H9 (cell line): Measurements from ENCODE around the gene SPHKAP. TPM values are rescaled to one million over a fixed set of nuclear protein-coding genes. Genes with fewer than 3 reads are reported as not detected.
"Not testable (repeated sequence)": the region's sequence is repeated elsewhere in the genome, so short reads cannot be mapped to it uniquely, and the experiment has no call there.

Experiments
- DNase-seq: peaks from one replicate; pipeline ENCODE4 v3.0.0-alpha.2; 2017
- H2AFZ ChIP-seq: one replicate; pipeline ENCODE4 v1.6.1; 2013; ENCODE audit warnings: mild to moderate bottlenecking, low read length, control low read depth, moderate library complexity
- H2AK5ac ChIP-seq: 2 replicates; pipeline ENCODE4 v1.6.1; 2013; ENCODE audit warnings: low read length, control low read depth, mixed read lengths; ENCODE audit not compliant: insufficient read length
- H2BK120ac ChIP-seq: one replicate; pipeline ENCODE4 v1.6.1; 2013; ENCODE audit warnings: low read depth, mild to moderate bottlenecking, low read length, control low read depth, inconsistent platforms; ENCODE audit not compliant: poor library complexity, severe bottlenecking
- H2BK12ac ChIP-seq: 2 replicates; pipeline ENCODE4 v1.6.1; 2013; ENCODE audit warnings: low read length, control low read depth, mixed read lengths, low read depth; ENCODE audit not compliant: insufficient read length
- H2BK15ac ChIP-seq: 2 replicates; pipeline ENCODE4 v1.6.1; 2013; ENCODE audit warnings: low read depth, low read length, control low read depth
- H2BK20ac ChIP-seq: one replicate; pipeline ENCODE4 v1.6.1; 2013; ENCODE audit warnings: low read depth, mild to moderate bottlenecking, low read length, control low read depth, inconsistent platforms; ENCODE audit not compliant: poor library complexity, severe bottlenecking
- H2BK5ac ChIP-seq: 2 replicates; pipeline ENCODE4 v1.6.1; 2013; ENCODE audit warnings: low read length, control low read depth, mixed read lengths; ENCODE audit not compliant: insufficient read length
- H3K14ac ChIP-seq: 2 replicates; pipeline ENCODE4 v1.6.1; 2013; ENCODE audit warnings: low read length, control low read depth; ENCODE audit not compliant: insufficient read depth
- H3K18ac ChIP-seq: 2 replicates; pipeline ENCODE4 v1.6.1; 2013; ENCODE audit warnings: low read depth, mild to moderate bottlenecking, mixed read lengths, low read length, control low read depth; ENCODE audit not compliant: insufficient read length
- H3K23ac ChIP-seq: 2 replicates; pipeline ENCODE4 v1.6.1; 2013; ENCODE audit warnings: low read length, control low read depth, mixed read lengths, low read depth; ENCODE audit not compliant: insufficient read length
- H3K23me2 ChIP-seq: 2 replicates; pipeline ENCODE4 v1.6.1; 2013; ENCODE audit warnings: low read depth, mild to moderate bottlenecking, mixed read lengths, low read length, control low read depth; ENCODE audit not compliant: insufficient read length, poor library complexity, severe bottlenecking
- H3K27ac ChIP-seq: 2 replicates; pipeline ENCODE4 v1.5.1; 2013; ENCODE audit warnings: low read length, control low read depth, mixed read lengths, low read depth; ENCODE audit not compliant: insufficient read length
- H3K27me3 ChIP-seq: 2 replicates; pipeline ENCODE4 v1.6.1; 2013; ENCODE audit warnings: low read length, control low read depth, inconsistent platforms; ENCODE audit not compliant: insufficient read depth
- H3K4ac ChIP-seq: 2 replicates; pipeline ENCODE4 v1.6.1; 2013; ENCODE audit warnings: low read depth, mild to moderate bottlenecking, control low read depth, inconsistent platforms, low read length, moderate library complexity
- H3K4me1 ChIP-seq: 2 replicates; pipeline ENCODE4 v1.6.1; 2013; ENCODE audit warnings: low read length, control low read depth, inconsistent platforms; ENCODE audit not compliant: insufficient read depth
- H3K4me2 ChIP-seq: 2 replicates; pipeline ENCODE4 v1.6.1; 2013; ENCODE audit warnings: low read length, control low read depth, mixed read lengths; ENCODE audit not compliant: insufficient read length, insufficient read depth
- H3K56ac ChIP-seq: 2 replicates; pipeline ENCODE4 v1.6.1; 2013; ENCODE audit warnings: low read depth, mild to moderate bottlenecking, mixed read lengths, low read length, control low read depth; ENCODE audit not compliant: insufficient read length
- H3K79me1 ChIP-seq: 2 replicates; pipeline ENCODE4 v1.6.1; 2013; ENCODE audit warnings: low read depth, mild to moderate bottlenecking, moderate library complexity, low read length, control low read depth, inconsistent platforms; ENCODE audit not compliant: insufficient read depth, poor library complexity, severe bottlenecking
- H3K79me2 ChIP-seq: 2 replicates; pipeline ENCODE4 v1.6.1; 2013; ENCODE audit warnings: low read length, control low read depth, inconsistent platforms; ENCODE audit not compliant: insufficient read depth
- H3K9ac ChIP-seq: 2 replicates; pipeline ENCODE4 v1.6.1; 2013; ENCODE audit warnings: low read length, control low read depth, mixed read lengths; ENCODE audit not compliant: insufficient read length; ENCODE audit errors: extremely low read depth
- H3K9me3 ChIP-seq: one replicate; pipeline ENCODE4 v1.6.1; 2013; ENCODE audit warnings: low read depth, low read length, inconsistent platforms; ENCODE audit not compliant: control insufficient read depth
- H3T11ph ChIP-seq: one replicate; pipeline ENCODE4 v1.6.1; 2013; ENCODE audit warnings: mild to moderate bottlenecking, low read length, control low read depth, inconsistent platforms
- H4K20me1 ChIP-seq: one replicate; pipeline ENCODE4 v1.6.1; 2013; ENCODE audit not compliant: control insufficient read depth, insufficient read length, insufficient read depth
- H4K5ac ChIP-seq: 2 replicates; pipeline ENCODE4 v1.6.1; 2013; ENCODE audit warnings: low read depth, mild to moderate bottlenecking, mixed read lengths, low read length, control low read depth; ENCODE audit not compliant: insufficient read length
- H4K8ac ChIP-seq: replicated peaks from 2 replicates; pipeline ENCODE4 v1.6.1; 2013; ENCODE audit warnings: low read length, control low read depth, mixed read lengths, low read depth; ENCODE audit not compliant: insufficient read length
- H4K91ac ChIP-seq: 2 replicates; pipeline ENCODE4 v1.6.1; 2013; ENCODE audit warnings: low read depth, mild to moderate bottlenecking, moderate library complexity, mixed read lengths, low read length, control low read depth; ENCODE audit not compliant: insufficient read length
- H3K27ac Mint-ChIP-seq, 3 experiments: 2 replicates in 2 of 3; 3 replicates in 1 of 3; pipeline ENCODE4 v1.8.0; 2020 to 2021; ENCODE audit warnings: mixed read lengths in 3 of 3, mild to moderate bottlenecking in 1 of 3, moderate library complexity in 1 of 3
- H3K27me3 Mint-ChIP-seq: 2 replicates; pipeline ENCODE4 v1.8.0; 2021; ENCODE audit warnings: low read depth, mild to moderate bottlenecking, moderate library complexity, mixed read lengths
- H3K36me3 Mint-ChIP-seq, 3 experiments: 2 replicates in 2 of 3; 3 replicates in 1 of 3; pipeline ENCODE4 v1.8.0; 2020 to 2021; ENCODE audit warnings: low read depth in 3 of 3, mixed read lengths in 3 of 3; ENCODE audit not compliant: insufficient read depth in 1 of 3
- H3K4me1 Mint-ChIP-seq, 2 experiments: 2 replicates each; pipeline ENCODE4 v1.8.0; 2020; ENCODE audit warnings: mixed read lengths in 2 of 2
- H3K4me3 Mint-ChIP-seq, 2 experiments: 2 replicates in 1 of 2; 3 replicates in 1 of 2; pipeline ENCODE4 v1.8.0; 2020 to 2021; ENCODE audit warnings: mild to moderate bottlenecking in 2 of 2, mixed read lengths in 2 of 2, moderate library complexity in 1 of 2
- H3K9me3 Mint-ChIP-seq, 2 experiments: 2 replicates in 1 of 2; 3 replicates in 1 of 2; pipeline ENCODE4 v1.8.0; 2020; ENCODE audit warnings: mild to moderate bottlenecking in 2 of 2, mixed read lengths in 2 of 2, moderate library complexity in 1 of 2
- CTCF ChIP-seq: fragments of 200-600 bp; sonication (generic); conservative IDR thresholded peaks from 3 replicates; pipeline ENCODE4 v1.8.0; 2021; ENCODE audit warnings: antibody characterized with exemption, mild to moderate bottlenecking
- WGBS: extraction: QIAGEN DNeasy Blood & Tissue Kit; methylation state at CpG from one replicate; pipeline ENCODE4 v1.1.7; 2013; ENCODE audit warnings: missing lambda C conversion rate, low lambda C conversion rate, mixed read lengths; ENCODE audit not compliant: insufficient read length; ENCODE audit errors: extremely low coverage; 5-methylcytosine and 5-hydroxymethylcytosine counted together
- total RNA-seq: library from RNA; stranded (reverse); gene quantifications from 2 replicates; pipeline ENCODE4 v1.2.1, GENCODE V29; 2021

The SPHKAP gene
- total RNA-seq, 1 experiment from 2014 or later = not detected

- no peak overlapping the region for H4K8ac ChIP-seq
- no peak for TF ChIP-seq CTCF
Observed at GRCh38 chr2:228224410-228224809, 42.9 kb upstream of the SPHKAP start.

DNA sequence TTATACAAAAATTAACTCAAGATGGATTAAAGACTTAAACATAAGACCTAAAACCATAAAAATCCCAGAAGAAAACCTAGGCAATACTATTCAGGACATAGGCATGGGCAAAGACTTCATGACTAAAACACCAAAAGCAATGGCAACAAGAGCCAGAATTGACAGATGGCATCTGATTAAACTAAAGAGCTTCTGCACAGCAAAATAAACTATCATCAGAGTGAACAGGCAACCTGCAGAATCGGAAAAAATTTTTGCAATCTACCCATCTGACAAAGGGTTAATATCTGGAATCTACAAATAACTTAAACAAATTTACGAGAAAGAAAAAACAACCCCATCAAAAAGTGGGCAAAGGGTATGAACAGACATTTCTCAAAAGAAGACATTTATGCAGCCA is 37.1 kb upstream of the SPHKAP start:
- not testable (repeated sequence) for H2BK15ac ChIP-seq, H3K4ac ChIP-seq, H2AK5ac ChIP-seq, H3K79me2 ChIP-seq, H3K9me3 ChIP-seq, H3K79me1 ChIP-seq, H2BK20ac ChIP-seq, H3K4me1 ChIP-seq, H3K23ac ChIP-seq, H3K27me3 Mint-ChIP-seq, H4K20me1 ChIP-seq, H3K4me2 ChIP-seq, H4K91ac ChIP-seq, H2AFZ ChIP-seq, H3K27ac ChIP-seq, H2BK120ac ChIP-seq, H3K56ac ChIP-seq, H3K36me3 Mint-ChIP-seq, H2BK12ac ChIP-seq, H3K14ac ChIP-seq, DNase-seq, H4K5ac ChIP-seq, H3K4me3 Mint-ChIP-seq, H3K4me1 Mint-ChIP-seq, H3K27me3 ChIP-seq, H3T11ph ChIP-seq, H3K18ac ChIP-seq, H2BK5ac ChIP-seq, H3K23me2 ChIP-seq, H4K8ac ChIP-seq, H3K27ac Mint-ChIP-seq, H3K9ac ChIP-seq, H3K9me3 Mint-ChIP-seq
- no CpG with 5 or more reads among the region's 2 CpGs for WGBS

More at GRCh38 chr2:228224410-228224809, 42.9 kb upstream of the SPHKAP start:
- no peak overlapping the region for H3K4ac ChIP-seq
- no peak overlapping the region for H3K23ac ChIP-seq
- H3K27ac ChIP-seq = no peak overlapping the region
- no peak overlapping the region for H3K14ac ChIP-seq
- no peaks in the 10 kb centered on the region for H3K4me1 ChIP-seq
- H2BK20ac ChIP-seq = no peak overlapping the region
- Mint-ChIP-seq H3K4me3 (no peak overlapping the region), H3K27me3 (no peaks in the 10 kb centered on the region), H3K4me1 (no peaks in the 10 kb centered on the region; a peak in 1 of 4 replicates), H3K36me3 (no peaks in the 10 kb centered on the region), H3K27ac (no peak overlapping the region), H3K9me3 (no peaks in the 10 kb centered on the region)
- no peak overlapping the region for H2BK15ac ChIP-seq
- no peaks in the 10 kb centered on the region for H3K79me1 ChIP-seq
- no peaks in the 10 kb centered on the region for H3K23me2 ChIP-seq
- no peak overlapping the region for H2AFZ ChIP-seq
- H2BK120ac ChIP-seq = no peak overlapping the region
- H2BK12ac ChIP-seq = no peak overlapping the region
- no peak overlapping the region for H4K5ac ChIP-seq
- H4K20me1 ChIP-seq = no peaks in the 10 kb centered on the region
- H3K9me3 ChIP-seq = no peaks in the 10 kb centered on the region
- no peaks in the 10 kb centered on the region for H3K27me3 ChIP-seq
- no peak overlapping the region for H3T11ph ChIP-seq
- no peak overlapping the region for H3K4me2 ChIP-seq
- no peaks in the 10 kb centered on the region for H3K79me2 ChIP-seq
- no peak overlapping the region for H4K91ac ChIP-seq
- no peak overlapping the region for H3K18ac ChIP-seq
- H2AK5ac ChIP-seq = no peak overlapping the region
- H3K56ac ChIP-seq = no peak overlapping the region
- DNase-seq = no peak
- H2BK5ac ChIP-seq = no peak overlapping the region
- H3K9ac ChIP-seq = no peak overlapping the region
